Head of caudate nucleus (tissue), 42 donors: ENCODE measurements around the gene FAM229B.
"Not testable (repeated sequence)": the region's sequence is repeated elsewhere in the genome, so short reads cannot be mapped to it uniquely, and the experiment has no call there.

Experiments
- DNase-seq, 42 donors: peaks; one replicate each; pipeline versions ENCODE4 v3.0.0 to v3.0.0-alpha.2; 2020 to 2021; ENCODE audit warnings: mixed read lengths in 7 of 42
- intact Hi-C: fragments of 100-400 bp; cut with DNase I; formaldehyde crosslinking; loops from one replicate; pipeline ENCODE4 v1.15.0; 2022

Gene FAM229B

DNA sequence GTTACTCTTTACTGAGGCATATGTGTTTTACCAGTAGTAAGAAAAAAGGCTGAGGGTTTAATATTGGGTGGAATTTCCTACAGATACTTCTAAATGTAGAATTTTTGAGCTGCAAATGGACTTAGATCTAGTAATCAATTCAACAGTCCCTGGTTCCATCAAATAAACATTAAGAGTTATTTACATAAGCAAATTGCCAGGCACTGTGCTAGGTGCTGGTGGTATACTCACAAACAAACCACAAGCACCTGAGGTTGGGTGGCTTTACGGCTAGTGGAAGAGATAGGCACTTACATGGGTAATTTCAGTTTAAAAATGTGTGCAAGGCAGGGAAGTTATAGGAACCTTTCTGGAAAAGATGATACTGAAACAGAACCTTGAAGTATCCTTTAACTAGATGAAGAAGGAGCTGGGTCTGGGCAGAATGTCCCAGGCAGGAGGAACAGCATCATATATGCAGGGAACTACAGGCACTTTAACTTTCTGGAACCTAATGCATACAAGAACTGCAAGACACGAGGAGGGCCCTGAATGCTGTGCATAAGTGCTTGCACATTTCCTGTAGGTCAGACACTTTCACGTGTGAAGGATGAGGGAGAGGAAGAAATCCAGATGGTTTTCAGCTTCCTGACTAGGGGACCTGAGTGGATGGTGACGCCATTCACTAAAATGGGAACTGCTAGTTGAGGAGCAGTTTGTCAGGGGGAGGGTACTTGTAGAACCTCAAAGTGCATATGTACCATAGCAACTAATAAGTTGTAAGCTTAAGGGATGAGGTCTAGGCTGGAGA, 29.0 kb upstream of the FAM229B start:
- intact Hi-C loops = no loop called here

DNA sequence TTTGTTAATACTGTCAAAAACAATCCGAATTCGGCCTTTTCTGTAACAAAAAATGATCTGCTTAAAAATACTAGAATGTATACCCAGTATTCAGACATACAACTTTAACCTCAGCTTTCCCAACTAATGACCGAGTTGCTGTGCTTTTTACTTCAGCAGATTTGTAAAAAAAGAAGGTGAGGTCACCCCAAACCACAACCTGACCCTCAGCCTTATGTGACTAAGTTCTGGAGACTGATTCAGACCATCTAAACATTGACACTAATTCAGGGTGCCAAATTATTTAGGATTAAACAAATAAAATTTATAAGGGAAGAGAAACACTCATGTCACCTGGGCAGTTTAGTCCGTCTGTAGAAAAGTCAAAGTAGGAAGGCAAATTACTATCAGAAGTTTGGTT, 25.8 kb upstream of the FAM229B start:
- DNase-seq = no peak
- intact Hi-C loops = no loop called here

More for the DNA sequence above, 29.0 kb upstream of the FAM229B start:
- no peak for DNase-seq

DNA sequence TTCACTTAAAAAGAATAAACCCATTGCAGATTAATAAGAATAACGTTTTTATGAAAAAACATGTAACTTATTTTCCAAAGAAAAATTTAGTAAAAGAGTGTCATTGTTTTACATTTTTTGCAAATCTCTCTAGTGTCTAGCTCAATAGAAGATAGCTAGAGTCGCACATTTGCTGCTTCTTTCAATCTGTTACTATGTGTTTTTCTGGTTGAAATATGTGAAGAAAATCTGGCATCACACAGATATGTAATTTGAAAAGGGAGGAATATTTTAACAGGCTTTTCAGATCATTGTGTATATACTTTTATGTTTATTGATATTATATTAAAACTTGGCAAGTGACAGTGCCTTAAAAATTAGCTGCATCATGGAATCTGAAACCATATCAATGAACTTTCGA, 24.4 kb upstream of the FAM229B start:
- intact Hi-C loops = no loop called here

DNA sequence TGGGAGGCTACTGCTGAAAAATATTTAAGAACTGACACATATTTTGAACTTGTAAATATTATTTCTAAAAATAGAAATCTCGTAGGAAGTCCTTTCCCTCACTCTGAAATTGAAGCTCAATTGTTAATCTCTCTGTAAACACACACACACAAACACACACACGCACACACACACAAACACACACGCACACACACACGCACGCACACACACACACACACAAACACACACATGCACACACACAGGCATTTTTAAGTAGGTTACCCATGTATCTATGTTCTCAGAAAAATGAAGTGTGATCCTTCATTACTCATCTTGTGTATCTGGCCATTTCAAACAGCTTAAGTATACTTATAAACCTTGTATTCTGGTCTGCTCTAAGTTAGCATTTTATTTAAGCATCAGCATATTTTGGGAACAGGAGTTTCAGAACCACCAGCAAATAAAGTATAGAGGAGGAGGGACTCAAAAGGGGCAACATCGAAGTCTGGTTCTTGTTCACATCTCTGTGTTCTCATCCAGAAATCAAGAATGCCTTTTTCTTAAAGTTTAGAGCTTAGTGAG, 21.9 kb upstream of the FAM229B start:
- intact Hi-C loops = no loop called here
- no peak for DNase-seq

More for the DNA sequence above, 24.4 kb upstream of the FAM229B start:
- DNase-seq = no peak

DNA sequence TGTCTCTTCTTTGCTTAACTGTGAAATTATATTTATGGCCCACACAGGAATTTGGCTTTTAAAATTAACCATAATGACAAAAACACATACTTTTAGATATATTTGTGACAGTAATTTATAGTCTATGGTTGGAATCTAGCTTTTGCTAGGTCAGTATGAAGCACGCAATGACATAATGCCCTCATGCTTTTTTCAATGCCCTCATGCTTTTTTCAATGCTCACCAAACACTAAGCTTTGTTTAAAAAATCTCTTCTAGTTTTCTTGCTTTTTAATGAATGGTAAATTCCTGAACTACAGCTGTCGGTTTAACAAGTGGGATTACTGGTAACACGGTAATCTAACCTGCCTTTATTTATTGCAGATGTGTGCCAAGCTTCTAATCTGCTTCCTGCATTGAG, 20.8 kb upstream of the FAM229B start:
- DNase-seq = no peak
- intact Hi-C loops = no loop called here

DNA sequence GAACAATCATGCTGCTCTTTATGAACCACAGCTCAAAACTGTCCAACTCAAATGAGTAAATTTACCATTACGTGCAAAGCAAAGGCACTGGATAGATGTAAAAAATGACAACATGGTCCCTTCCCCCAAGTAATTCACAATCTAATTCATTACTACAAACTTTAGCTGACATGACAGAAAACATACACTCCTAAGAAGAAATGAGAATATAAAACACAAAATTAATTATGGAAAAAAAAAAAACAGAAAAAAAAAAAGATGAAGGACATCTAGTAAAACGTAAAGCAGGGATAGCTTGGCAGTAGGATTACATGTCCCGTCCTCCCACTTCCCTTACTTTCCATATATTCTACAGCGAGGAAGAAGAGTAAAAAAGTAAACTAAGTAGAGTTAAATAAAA, 5.8 kb upstream of the FAM229B start:
- intact Hi-C loops = no loop called here
- DNase-seq = no peak

DNA sequence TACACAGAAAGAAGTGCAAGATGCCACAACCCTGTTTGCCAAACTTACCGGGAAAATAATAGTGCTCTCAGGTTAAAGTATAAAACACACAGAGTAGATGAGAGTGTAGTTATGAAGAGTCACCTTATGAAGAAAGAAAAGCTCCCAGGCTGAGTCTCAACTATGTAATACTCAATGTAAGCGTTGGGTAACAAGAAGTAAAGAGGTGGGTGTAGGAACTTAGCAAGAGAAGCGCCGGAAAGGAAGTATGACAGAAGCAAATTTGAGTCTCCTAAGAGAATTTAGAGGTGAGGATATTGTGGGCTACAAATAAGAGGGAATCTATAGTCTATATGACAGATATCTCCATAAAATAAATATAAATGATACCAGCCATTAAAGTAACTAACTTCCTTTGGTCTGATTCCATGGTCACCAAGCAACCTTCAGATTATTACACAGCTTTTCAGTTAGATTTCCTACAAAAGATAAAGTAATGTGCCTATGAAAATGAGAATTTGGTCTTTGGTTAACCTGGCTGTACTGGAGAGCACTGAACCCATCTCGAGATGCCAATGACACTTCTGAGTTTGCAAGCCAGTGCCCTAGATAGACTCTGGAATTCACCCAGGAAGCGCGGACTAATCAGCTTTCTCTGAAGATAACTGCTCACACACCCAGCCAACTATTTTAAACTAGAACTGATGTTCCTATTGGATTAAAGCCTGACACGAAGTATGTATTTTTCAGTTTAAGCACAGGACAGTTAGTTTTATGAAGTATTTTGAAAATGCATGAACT, 1.9 kb upstream of the FAM229B start:
- intact Hi-C loops = no loop called here

DNA sequence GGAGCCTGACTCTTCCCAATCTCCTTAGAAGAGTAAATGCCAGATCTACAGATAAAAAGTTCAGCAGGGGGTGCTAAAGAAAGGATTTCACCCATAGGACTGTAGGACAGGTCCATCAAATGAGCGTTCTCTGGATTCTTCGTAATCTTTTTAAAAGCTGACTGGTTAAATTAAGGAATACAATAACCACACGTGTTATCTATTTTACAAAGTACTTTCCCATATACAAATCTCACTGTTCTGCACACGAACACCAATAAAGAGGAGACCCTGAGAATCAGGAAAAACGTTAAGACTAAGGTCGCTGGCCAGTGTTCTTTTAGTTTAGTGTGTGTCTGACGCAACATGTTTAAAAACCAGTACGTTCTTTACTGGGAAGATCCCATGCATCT, 651 bp upstream of the FAM229B start:
- intact Hi-C loops = no loop called here
- peak in 4 of 42 donors; percentile 3 to 14 (median 10) for DNase-seq

More for the DNA sequence above, 1.9 kb upstream of the FAM229B start:
- DNase-seq = no peak

DNA sequence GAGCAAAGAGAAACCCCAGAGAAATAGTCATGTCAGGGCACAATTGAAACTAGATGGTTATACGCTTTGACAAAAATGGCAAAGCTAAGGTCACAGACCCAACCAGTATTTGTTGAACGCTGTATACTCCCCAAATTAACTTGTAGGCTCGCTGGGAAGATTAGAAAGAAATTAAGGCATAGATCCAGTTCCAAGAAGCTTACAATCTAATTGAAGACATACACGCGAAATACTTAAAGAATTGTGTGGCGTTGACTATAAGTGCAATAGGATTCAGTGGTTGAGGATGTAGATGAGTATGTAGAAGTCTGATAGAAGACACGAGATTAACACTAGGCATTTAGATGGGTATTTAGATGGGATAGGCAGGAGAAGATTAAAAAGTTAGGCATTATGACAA, 525 bp downstream of the FAM229B start:
- intact Hi-C loops = no loop called here
- DNase-seq = no peak

DNA sequence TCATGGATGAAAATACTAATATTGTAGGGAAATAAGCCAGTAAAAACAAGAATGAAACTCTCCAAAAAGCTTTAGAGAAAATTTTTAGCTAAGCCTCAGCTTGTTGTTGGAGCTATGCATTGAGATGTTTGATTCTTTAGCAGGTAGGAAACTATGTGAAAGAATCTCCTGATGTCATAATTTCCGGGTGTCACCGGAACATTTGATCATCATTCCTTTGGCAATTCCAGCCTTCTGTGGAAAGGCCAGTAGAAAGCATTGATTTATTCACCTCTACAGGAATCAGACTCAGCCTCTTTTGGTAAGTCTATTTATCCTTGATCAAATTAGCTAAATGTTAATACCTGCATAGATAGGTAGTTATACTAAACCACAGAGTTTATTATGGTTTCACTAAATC, 9.5 kb downstream of the FAM229B start:
- intact Hi-C loops = no loop called here
- DNase-seq = no peak

DNA sequence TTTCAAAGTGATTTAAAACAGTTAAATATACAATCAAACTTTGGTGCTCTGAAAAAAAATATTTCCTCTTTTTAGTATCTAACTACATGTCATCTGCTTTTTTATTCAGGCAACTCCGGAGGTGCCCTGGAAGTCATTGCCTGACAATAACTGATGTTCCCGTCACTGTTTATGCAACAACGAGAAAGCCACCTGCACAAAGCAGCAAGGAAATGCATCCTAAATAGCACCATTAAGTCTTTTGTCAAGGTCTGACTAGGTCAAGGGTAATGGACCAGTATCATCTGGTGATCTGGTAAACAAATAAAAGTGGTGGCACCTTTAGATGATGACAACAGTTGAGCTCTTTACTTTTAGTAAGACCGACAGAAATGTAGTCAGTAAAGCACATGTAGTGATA, 13.2 kb downstream of the FAM229B start:
- intact Hi-C loops = no loop called here
- DNase-seq = no peak

DNA sequence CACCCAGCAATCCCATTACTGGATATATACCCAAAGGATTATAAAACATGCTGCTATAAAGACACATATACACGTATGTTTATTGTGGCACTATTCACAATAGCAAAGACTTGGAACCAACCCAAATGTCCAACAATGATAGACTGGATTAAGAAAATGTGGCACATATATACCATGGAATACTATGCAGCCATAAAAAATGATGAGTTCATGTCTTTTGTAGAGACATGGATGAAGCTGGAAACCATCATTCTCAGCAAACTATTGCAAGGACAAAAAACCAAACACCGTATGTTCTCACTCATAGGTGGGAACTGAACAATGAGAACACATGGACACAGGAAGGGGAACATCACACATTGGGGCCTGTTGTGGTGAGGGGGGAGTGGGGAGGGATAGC, 18.6 kb downstream of the FAM229B start:
- DNase-seq, intact Hi-C loops: not testable (repeated sequence)

DNA sequence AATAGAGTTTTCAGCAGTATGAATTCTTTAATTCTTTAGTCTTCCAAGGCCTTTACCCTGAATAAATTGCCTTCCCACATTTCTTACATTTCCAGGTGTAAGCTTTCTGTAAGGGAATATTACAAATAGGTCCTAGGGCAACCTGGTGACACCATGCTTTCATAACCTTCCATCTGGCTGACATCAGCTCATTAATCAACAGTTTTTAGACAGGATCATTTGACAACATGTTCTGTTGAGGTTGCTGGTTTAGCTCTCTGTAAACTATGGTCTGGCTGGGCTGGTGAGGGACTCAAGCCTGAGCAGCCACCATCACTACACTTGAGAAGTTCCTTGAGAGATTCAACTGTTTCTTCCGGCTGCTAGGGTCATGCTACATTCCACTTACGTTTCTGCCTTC, 19.2 kb downstream of the FAM229B start:
- intact Hi-C loops = no loop called here
- no peak for DNase-seq

DNA sequence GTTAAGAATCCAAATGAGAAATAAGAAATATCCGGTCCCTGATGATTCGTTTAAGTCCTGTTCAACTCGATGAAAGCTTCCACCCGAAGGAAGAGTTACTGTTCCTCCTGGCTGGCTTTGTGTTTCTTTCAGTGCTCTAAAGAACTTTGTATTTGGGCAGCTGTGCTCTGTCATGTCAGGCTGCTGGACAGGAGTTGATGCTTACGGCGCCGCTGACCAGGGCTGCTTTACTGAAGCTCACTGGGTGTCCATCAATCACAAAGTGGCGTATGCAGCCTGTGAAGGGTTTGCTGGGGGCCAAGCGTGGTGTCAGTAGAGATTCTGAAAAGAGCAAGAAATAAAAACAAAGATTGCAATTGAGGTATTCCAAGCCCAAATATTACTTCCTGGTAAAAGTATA, 21.9 kb downstream of the FAM229B start:
- peak in 9 of 42 donors; percentile 11 to 48 (median 20) for DNase-seq
- intact Hi-C loops = no loop called here

DNA sequence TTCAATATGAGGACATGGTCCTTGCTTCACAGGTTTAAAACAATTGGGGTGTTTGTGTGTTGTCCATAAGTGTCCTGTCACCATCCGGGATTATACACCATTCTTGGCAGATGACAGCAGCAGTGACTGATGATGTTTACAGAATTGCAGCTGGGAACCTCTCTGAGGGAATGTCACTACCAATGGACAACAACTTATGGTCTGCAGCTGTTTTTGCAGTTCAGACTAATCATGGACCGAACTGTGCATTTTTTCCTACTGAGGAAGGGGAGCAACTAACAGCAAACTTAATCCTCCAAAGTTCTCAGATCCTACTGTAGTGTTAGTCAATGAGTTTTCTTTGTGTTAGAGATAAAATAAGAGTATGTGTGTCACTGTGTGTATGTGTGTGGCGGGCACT, 26.0 kb downstream of the FAM229B start:
- intact Hi-C loops = no loop called here

DNA sequence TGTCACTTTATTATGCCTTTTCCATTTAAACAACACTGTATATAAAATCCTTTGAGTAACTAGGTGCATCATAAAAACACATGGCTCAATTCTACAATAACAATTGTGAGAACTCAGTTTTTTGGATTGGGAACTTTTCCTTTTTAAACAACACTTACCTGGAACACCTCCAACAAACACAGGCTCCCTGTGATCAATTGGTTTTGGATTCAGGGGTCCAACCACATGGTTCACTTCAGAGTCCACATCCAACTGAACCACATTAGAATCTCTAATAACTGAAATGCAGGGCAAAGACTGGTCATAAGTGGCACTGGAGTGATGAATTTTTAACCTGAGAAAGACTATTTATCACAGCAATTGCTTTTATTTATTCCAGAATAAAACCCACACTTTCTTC, 26.5 kb downstream of the FAM229B start:
- intact Hi-C loops = no loop called here
- DNase-seq = no peak

More for the DNA sequence above, 26.0 kb downstream of the FAM229B start:
- DNase-seq = peak in 4 of 42 donors; percentile 10 to 32 (median 20)

DNA sequence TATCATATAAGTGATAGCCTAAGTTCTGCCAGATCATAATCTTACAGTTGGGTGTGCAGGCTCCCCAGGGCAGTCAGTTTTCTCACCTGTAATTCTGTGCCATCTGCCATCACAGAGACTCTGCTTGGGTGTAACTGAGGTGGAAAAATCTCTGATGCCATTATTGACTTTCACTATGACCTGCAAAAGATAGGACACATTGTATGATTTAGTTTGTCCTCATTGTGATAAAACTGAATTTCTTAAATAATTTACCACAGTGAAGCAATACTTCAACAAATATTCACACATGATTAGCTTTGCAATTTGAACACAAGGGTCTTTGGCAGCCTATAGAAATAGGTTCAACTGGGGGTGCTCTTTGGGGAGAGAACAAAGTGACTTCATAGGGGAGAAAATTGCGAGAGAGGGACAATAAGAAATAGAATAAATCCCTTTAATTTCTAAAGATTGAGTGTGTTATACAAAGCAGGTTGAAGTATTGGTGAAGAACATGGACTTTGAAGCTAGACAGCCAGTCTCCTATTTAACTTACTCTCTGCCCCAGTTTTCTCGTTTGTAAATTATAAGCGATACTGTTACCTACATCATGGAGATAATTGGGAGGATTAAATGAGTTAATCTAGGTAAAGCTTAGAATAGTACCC, 27.3 kb downstream of the FAM229B start:
- intact Hi-C loops = no loop called here
- no peak for DNase-seq

DNA sequence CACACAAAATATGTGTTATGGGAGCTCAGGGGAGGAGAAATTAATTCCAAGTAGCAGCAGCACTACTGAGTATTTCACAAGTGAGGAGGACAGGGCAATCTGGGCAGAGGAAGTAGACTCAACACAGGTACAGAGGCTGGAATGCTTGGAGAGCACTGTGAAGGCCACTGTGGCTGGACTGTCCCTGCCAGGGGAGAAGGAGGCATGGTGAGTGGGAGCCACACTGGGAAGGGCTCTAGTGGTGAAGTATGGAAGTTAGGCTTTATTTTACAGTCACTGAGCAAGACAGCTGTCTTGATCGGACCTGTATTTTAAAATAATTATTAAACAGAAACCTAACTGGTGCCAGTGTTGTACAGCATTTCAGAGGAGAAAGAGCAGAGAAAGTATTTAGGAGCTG, 28.8 kb downstream of the FAM229B start:
- intact Hi-C loops = no loop called here
- no peak for DNase-seq

DNA sequence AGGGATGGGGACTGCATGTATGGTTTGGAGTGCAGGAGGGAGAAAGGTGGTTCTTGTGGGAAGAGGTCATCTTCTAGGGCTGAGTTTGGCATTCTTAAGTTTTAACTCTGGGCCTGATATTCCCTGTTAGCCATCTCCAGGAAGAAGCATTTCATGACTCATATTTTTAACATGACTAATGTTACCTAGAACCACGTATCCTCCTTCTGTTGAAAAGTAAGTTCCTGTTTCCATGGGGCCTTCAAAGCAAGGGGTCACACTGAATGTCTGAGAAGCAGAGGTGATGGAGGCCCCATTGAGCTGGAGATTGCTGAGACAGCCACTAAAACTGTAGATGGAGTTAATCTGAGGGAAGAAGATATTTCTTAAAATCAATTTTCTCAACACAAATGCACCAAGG, 30.2 kb downstream of the FAM229B start:
- no peak for DNase-seq
- intact Hi-C loops = no loop called here

DNA sequence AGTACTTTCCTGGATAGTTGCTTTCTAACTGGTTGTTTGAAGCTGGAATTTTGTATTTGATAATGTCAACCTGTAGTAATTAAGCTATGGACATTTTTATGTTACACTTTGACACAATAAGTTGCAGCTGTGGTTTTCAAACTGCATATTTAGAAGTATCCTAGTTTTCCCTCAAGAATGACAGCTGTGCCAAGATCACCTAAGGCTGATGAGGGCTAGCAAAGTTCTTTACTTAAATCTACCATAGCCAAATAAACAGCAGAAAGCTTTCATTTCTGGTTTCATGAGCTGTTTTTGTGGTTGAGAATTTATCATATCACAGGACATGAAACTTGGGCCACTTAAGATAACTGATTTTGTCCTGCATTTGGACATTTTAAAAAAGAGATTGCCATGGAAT, 30.6 kb downstream of the FAM229B start:
- DNase-seq = no peak
- intact Hi-C loops = no loop called here
